Sigmoid colon (tissue), 7 donors: ENCODE data around the gene STX4. TPM values are rescaled to one million over a fixed set of nuclear protein-coding genes. Genes with fewer than 3 reads are reported as not detected.

Experiments
- DNase-seq: peaks from one replicate; pipeline ENCODE4 v3.0.0-alpha.2; 2019
- H3K27ac ChIP-seq, 4 donors: fragments of 200-600 bp; sonication (generic); one replicate each; pipeline ENCODE4 v1.5.1; 2016 to 2019; ENCODE audit warnings: mild to moderate bottlenecking in 1 of 4
- H3K27me3 ChIP-seq, 3 donors: fragments of 200-600 bp; sonication (generic); one replicate each; pipeline ENCODE4 v1.5.1; 2019; ENCODE audit warnings: mild to moderate bottlenecking in 1 of 3
- H3K36me3 ChIP-seq, 4 donors: fragments of 200-600 bp; sonication (generic); one replicate each; pipeline ENCODE4 v1.5.1; 2016 to 2019
- H3K4me1 ChIP-seq, 4 donors: fragments of 200-600 bp; sonication (generic); one replicate each; pipeline ENCODE4 v1.5.1; 2017 to 2019
- H3K4me3 ChIP-seq, 4 donors: fragments of 200-600 bp; sonication (generic); one replicate each; pipeline ENCODE4 v1.5.1; 2017 to 2019; ENCODE audit warnings: mild to moderate bottlenecking in 2 of 4, moderate library complexity in 1 of 4
- H3K9me3 ChIP-seq, 4 donors: fragments of 200-600 bp in 3 of 4; sonication (generic) in 3 of 4; one replicate each; pipeline versions ENCODE4 v1.5.1 to v1.6.1; 2013 to 2019
- EP300 ChIP-seq, 4 donors: sonication (generic); formaldehyde crosslinking; IDR thresholded peaks; one replicate each; pipeline ENCODE4 v1.6.1; 2017; ENCODE audit warnings: antibody characterized with exemption in 4 of 4
- POLR2A ChIP-seq, 2 donors: fragments of 450-650 bp; IDR thresholded peaks; one replicate each; pipeline ENCODE4 v1.6.1; 2016; ENCODE audit warnings: antibody characterized with exemption in 2 of 2, mild to moderate bottlenecking in 2 of 2, moderate library complexity in 2 of 2
- POLR2AphosphoS5 ChIP-seq, 4 donors: sonication (generic); formaldehyde crosslinking; IDR thresholded peaks; one replicate each; pipeline ENCODE4 v1.6.1; 2017; ENCODE audit warnings: antibody characterized with exemption in 4 of 4
- WGBS, 2 donors: extraction: QIAGEN DNeasy Blood & Tissue Kit; methylation state at CpG; one replicate each; pipeline ENCODE4 v1.1.7; 2013; 5-methylcytosine and 5-hydroxymethylcytosine counted together
- intact Hi-C: fragments of 100-400 bp; cut with DNase I; formaldehyde crosslinking; loops from one replicate; pipeline ENCODE4 v1.15.1; 2023
- polyA plus RNA-seq, 3 donors: library from polyadenylated mRNA; stranded (reverse); fragments of 200-250 nt; gene quantifications; one replicate each; pipeline ENCODE4 v1.2.3, GENCODE V29; 2013
- total RNA-seq, 4 donors: library from RNA; depleted of rRNA; stranded (reverse); fragments of >200 nt; gene quantifications; one replicate each; pipeline ENCODE4 v1.1.0, GENCODE V29; 2016
- TF ChIP-seq, protein P1 (sequence below), 4 experiments: fragments of 450-650 bp in 3 of 4; fragments of 200-600 bp in 1 of 4; IDR thresholded peaks; one replicate each; pipeline ENCODE4 v1.5.1; 2016 to 2019; ENCODE audit warnings: antibody characterized with exemption in 4 of 4, mild to moderate bottlenecking in 3 of 4, moderate library complexity in 2 of 4
- donor health status: healthy with polysubstance abuse.
- donor health status: Bipolar disorder and iron deficiency.
- donor health status: healthy.

The STX4 gene
- total and polyA plus RNA-seq, 7 donors = 23.9 to 76.3 (median 47.2) TPM

DNA sequence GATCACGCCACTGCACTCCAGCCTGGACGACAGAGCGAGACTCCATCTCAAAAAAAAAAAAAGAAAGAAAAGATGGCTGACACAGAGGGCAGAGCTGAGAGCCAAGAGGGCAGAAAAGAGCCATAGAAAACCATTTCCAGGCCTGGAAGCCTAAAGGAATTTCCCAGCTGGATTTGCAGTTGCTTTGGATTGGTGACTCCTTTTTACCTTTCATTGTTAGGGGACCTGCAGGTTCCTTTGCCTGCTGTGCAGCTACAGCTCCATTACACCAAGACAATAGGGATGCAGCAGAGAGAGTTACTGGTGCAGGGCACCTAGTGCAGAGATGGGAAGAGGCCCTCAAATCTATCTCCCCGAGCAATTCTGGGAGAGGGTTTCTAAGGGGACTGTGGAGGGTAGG, 22.3 kb downstream of the STX4 start:
- H3K36me3 ChIP-seq = no peaks in the 10 kb centered on the region
- H3K4me1 ChIP-seq = no peaks in the 10 kb centered on the region
- H3K27ac ChIP-seq = no peak overlapping the region
- intact Hi-C loops = no loop called here
- no peak overlapping the region for H3K4me3 ChIP-seq
- DNase-seq = no peak
- 85 to 91% methylated on average over 4 of the region's 4 CpGs for WGBS, 2 donors
- TF ChIP-seq EP300 (IDR thresholded peaks at IDR 0.05) = no peak
- TF ChIP-seq, protein P1, sequence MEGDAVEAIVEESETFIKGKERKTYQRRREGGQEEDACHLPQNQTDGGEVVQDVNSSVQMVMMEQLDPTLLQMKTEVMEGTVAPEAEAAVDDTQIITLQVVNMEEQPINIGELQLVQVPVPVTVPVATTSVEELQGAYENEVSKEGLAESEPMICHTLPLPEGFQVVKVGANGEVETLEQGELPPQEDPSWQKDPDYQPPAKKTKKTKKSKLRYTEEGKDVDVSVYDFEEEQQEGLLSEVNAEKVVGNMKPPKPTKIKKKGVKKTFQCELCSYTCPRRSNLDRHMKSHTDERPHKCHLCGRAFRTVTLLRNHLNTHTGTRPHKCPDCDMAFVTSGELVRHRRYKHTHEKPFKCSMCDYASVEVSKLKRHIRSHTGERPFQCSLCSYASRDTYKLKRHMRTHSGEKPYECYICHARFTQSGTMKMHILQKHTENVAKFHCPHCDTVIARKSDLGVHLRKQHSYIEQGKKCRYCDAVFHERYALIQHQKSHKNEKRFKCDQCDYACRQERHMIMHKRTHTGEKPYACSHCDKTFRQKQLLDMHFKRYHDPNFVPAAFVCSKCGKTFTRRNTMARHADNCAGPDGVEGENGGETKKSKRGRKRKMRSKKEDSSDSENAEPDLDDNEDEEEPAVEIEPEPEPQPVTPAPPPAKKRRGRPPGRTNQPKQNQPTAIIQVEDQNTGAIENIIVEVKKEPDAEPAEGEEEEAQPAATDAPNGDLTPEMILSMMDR (IDR thresholded peaks at IDR 0.05) = no peak
- no peak for TF ChIP-seq POLR2AphosphoS5 (IDR thresholded peaks at IDR 0.05)
- no peak for TF ChIP-seq POLR2A (IDR thresholded peaks at IDR 0.05)
- no peaks in the 10 kb centered on the region for H3K9me3 ChIP-seq
- no peaks in the 10 kb centered on the region for H3K27me3 ChIP-seq

DNA sequence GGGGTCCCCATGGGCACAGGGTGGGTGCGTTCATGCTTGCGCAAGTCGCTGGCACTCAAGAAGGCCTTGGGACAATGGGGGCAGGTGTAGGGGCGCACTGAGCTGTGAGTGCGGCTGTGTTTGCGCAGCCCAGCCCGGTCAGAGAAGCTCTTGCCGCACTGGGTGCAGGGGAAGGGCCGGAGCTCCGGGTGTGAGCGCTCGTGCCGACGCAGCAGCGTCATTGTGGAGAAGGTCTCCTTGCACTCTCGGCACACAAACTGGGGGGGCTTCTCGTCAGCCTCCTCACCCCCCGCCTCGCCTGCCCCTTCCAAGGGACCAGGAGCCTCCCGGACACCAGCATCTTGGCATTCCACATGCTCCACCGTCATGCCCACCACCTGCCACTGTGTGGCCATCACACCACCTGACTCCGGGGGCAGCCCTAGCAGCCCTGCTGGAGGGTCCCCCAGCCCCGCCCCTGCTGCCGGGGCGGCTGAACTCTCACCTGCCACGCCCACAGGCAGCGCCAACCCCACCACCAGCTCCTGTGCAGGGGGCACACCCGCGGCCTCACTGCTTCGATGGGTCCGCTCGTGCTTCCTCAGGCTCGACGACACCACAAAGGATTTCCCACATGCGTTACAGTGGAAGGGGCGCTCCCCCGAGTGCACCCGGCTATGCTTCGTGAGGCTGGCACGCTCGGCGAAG, 27.9 kb downstream of the STX4 start:
- 96 to 97% methylated on average over 42 of the region's 42 CpGs for WGBS, 2 donors

DNA sequence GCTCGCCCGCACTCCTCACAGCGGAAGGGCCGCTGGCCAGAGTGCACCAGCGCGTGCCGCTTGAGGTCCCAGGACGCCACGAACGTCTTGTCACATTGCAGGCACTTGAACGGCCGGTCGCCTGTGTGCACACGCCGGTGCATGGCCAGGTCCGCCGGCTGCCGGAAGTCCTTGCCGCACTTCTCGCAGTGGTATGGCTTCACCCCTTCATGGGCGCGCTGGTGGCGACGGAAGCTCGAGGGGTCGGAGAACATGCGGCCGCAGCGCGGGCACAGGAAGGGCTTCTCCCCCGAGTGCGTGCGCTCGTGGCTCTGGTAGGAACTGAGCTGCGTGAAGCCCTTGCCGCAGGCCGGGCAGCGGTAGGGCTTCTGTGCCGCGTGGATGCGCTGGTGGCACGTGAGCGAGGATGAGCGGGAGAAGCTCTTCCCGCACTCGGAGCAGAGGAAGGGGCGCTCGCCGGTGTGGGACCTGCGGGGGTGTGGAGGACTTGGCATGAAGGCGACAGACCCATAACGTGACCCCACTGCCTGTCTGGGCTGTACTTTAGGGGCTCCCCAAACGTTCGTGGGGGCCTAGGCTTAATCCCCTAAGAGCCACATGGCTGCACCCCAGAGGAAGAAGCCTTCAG, 28.6 kb downstream of the STX4 start:
- Histone ChIP-seq H3K27me3 (no peaks in the 10 kb centered on the region), H3K4me3 (no peak overlapping the region), H3K27ac (no peak overlapping the region), H3K9me3 (no peaks in the 10 kb centered on the region), H3K4me1 (peaks cover 0 to 18% (median 8%) of the 10 kb centered on the region in 4 donors), H3K36me3 (peaks cover 8 to 28% (median 15%) of the 10 kb centered on the region in 4 donors)
- WGBS, 2 donors = 97% methylated on average over 54 of the region's 54 CpGs
- no peak for DNase-seq
- intact Hi-C loops = no loop called here
- TF ChIP-seq POLR2A (IDR thresholded peaks at IDR 0.05) = no peak
- no peak for TF ChIP-seq POLR2AphosphoS5 (IDR thresholded peaks at IDR 0.05)
- TF ChIP-seq EP300 (IDR thresholded peaks at IDR 0.05) = no peak
- TF ChIP-seq, protein P1 (IDR thresholded peaks at IDR 0.05) = no peak

More for the DNA sequence above, 27.9 kb downstream of the STX4 start:
- TF ChIP-seq EP300 (IDR thresholded peaks at IDR 0.05) = no peak
- TF ChIP-seq, protein P1 (IDR thresholded peaks at IDR 0.05) = no peak
- no peak for TF ChIP-seq POLR2AphosphoS5 (IDR thresholded peaks at IDR 0.05)
- TF ChIP-seq POLR2A (IDR thresholded peaks at IDR 0.05) = no peak
- DNase-seq = no peak
- Histone ChIP-seq H3K4me3 (no peak overlapping the region), H3K36me3 (peaks cover 8 to 28% (median 15%) of the 10 kb centered on the region in 4 donors), H3K27ac (no peak overlapping the region), H3K4me1 (peaks cover 0 to 18% (median 8%) of the 10 kb centered on the region in 4 donors), H3K27me3 (no peaks in the 10 kb centered on the region), H3K9me3 (no peaks in the 10 kb centered on the region)
- intact Hi-C loops = no loop called here

DNA sequence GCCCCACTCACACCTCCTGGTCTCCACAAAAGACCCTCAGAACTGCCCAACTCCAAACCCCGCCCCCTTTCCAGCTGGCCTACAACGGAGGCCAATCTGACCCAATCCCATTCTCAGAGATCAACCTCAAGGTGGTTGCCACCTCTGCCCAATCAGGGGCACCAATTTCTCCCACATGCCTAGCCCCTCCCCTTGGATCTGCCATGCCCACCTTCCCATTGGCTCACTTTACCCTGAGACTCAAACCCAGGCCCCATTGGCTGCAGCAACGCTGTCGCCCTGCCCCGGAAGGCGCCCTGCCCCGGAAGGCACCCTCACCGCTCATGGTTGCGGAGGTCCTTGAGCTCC, 30.1 kb downstream of the STX4 start:
- TF ChIP-seq POLR2AphosphoS5 (IDR thresholded peaks at IDR 0.05) (no peak), EP300 (IDR thresholded peaks at IDR 0.05) (no peak), POLR2A (IDR thresholded peaks at IDR 0.05) (no peak)
- TF ChIP-seq, protein P1 (IDR thresholded peaks at IDR 0.05) = no peak
- Histone ChIP-seq H3K4me1 (peaks cover 0 to 18% (median 8%) of the 10 kb centered on the region in 4 donors), H3K36me3 (peaks cover 8 to 28% (median 15%) of the 10 kb centered on the region in 4 donors), H3K9me3 (no peaks in the 10 kb centered on the region), H3K27me3 (no peaks in the 10 kb centered on the region), H3K27ac (peak overlapping the region in 1 of 4 donors; percentile 66), H3K4me3 (no peak overlapping the region)
- intact Hi-C loops = no loop called here
- no peak for DNase-seq
- 95 to 97% methylated on average over 9 of the region's 9 CpGs for WGBS, 2 donors
